Coronary artery (tissue), 2 donors: Measurements from ENCODE around the gene NFIB.

ENCODE experiments used
- DNase-seq: peaks from one replicate; pipeline ENCODE4 v3.0.0-alpha.2; 2017; ENCODE audit warnings: low spot score
- H3K27ac ChIP-seq, 2 donors: fragments of 200-600 bp; sonication (generic); one replicate each; pipeline ENCODE4 v1.5.1; 2016 to 2019
- H3K4me3 ChIP-seq: fragments of 200-600 bp; sonication (generic); 2 replicates; pipeline ENCODE4 v1.5.1; 2016; ENCODE audit warnings: mild to moderate bottlenecking, moderate library complexity
- CTCF ChIP-seq: fragments of 200-600 bp; sonication (generic); IDR thresholded peaks from one replicate; pipeline ENCODE4 v1.5.1; 2019; ENCODE audit warnings: antibody characterized with exemption

The NFIB gene

GRCh38 chr9:14064940-14065339 lies 249.0 kb downstream of the NFIB start:
- TF ChIP-seq CTCF: no peak
- Histone ChIP-seq H3K4me3 (no peak overlapping the region), H3K27ac (no peak overlapping the region)
- no peak for DNase-seq

GRCh38 chr9:14063756-14064155 lies 250.2 kb downstream of the NFIB start:
- DNase-seq: no peak
- no peak for TF ChIP-seq CTCF
- H3K4me3 ChIP-seq: no peak overlapping the region
- no peak overlapping the region for H3K27ac ChIP-seq

DNA sequence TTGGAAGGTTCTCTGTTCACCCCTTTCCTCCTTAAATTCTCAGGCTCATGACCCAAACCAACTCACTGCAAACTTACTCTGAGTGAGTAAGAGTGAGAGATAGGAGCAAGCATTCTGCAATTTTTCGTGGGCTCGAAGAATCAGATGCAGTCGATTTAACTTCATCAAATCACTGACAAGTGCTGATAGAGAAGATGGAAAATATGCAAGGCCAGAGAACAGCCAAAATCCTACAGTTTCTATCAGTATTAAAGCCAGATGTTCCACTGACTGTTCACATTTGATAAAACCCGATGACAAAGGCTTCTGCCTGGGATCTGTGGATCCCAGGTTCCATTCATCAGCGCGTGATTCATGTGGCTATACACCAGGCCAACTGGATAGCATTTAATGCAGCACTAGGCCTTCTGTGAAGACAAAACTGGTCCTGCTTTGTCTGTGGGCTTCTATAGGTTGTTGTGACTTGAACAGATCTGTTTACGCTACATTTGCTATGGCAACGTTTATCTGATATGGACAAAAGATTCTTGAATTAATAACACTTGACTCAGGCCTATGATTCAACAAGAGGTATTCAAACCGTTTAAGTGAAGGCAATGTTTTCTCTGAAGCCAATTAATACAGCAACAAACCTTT lies 251.2 kb downstream of the NFIB start:
- no peak for TF ChIP-seq CTCF
- Histone ChIP-seq H3K4me3 (no peak overlapping the region), H3K27ac (no peak overlapping the region)
- no peak for DNase-seq

DNA sequence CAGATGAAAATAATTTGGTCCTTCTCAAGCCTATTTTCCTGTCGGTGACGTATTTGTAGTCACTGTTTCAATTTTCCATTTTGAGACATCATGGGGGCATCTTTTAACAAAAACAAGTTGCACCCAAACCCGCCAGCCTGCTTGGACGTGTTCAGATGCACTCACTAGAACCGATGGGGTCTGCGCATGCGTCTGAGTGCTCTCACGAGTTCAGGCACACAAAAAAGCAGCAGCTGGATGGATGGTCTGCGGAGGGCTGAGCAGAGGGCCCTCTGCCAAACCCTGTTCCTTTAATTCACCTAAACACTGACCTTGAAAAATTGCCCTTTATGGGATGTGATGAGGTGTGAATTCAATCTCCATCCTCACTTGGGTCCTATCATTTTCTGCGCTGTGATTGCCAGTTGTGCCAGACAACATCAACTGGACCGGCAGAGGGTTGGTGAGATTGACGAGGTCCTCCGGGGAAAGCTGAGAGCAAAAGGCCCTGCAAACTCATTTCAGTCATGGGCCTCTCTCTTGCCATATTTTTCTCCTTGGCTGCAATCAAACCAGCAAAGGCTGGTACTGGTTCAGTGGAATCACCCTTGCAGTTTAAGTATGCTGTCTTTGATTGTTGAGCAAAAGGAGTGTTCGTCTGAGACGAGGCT lies 251.9 kb downstream of the NFIB start:
- H3K4me3 ChIP-seq: no peak overlapping the region
- TF ChIP-seq CTCF: no peak
- no peak overlapping the region for H3K27ac ChIP-seq
- no peak for DNase-seq

GRCh38 chr9:14058325-14058688 lies 255.6 kb downstream of the NFIB start:
- Histone ChIP-seq H3K4me3 (no peak overlapping the region), H3K27ac (no peak overlapping the region)
- no peak for DNase-seq
- TF ChIP-seq CTCF: no peak

GRCh38 chr9:14057368-14058324 lies 256.3 kb downstream of the NFIB start:
- DNase-seq: no peak
- no peak overlapping the region for H3K27ac ChIP-seq
- no peak for TF ChIP-seq CTCF
- no peak overlapping the region for H3K4me3 ChIP-seq
